ENCODE measurements around the gene LEMD3. TPM values are rescaled to one million over a fixed set of nuclear protein-coding genes. Genes with fewer than 3 reads are reported as not detected.
A peak's percentile ranks its signal among the peaks of the same experiment; 100 is the strongest.

Gene LEMD3
- total RNA-seq, 1 donor from 2014 or later, result 27.2 TPM

GRCh38 chr12:65164774-65165173 lies 4.6 kb upstream of the LEMD3 start:
- Mint-ChIP-seq H3K9me3 (ENCODE audit: unreplicated experiment) (no peaks in the 10 kb centered on the region), H3K27ac (ENCODE audit: unreplicated experiment) (no peak overlapping the region), H3K36me3 (ENCODE audit: unreplicated experiment) (no peaks in the 10 kb centered on the region), H3K4me3 (ENCODE audit: unreplicated experiment) (no peak overlapping the region), H3K27me3 (ENCODE audit: unreplicated experiment) (peaks cover 46% of the 10 kb centered on the region), H3K4me1 (ENCODE audit: unreplicated experiment) (peaks cover 6% of the 10 kb centered on the region)
- DNase-seq (ENCODE audit: extremely low spot score, unreplicated experiment), result no peak
- no peak for TF ChIP-seq CTCF (IDR thresholded peaks at IDR 0.05)

DNA sequence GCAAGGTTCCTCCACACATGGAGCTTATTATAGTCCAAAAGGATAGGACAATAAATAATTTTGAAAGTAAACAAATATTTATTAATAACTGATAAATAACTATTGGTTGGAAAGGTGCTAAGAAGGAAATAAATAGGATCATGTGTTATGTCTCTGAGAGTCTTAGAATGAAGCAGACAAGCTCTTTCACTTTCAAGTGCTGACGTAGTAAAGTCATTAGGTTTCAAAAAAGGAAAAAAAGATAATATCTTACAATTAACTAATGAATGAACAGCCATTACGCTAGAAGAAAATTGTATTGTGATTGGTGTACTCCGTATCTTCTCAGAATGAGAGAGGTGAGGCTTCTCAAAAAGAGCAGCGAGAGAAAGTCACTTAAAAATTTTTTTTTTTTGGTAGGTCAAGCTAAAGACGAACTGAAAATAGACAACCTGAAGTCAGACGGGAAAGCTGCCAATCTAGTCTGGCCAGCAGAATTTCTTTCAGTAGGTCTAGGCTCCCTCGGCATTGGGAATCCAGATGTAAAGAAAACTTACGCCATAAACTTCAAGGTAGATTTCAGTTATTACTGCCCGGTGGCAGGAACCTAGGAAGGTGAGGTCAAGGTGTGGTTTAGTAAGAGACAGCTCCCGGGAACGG lies 583 bp upstream of the LEMD3 start:
- peak overlapping the region; percentile 98 for H3K4me3 Mint-ChIP-seq (ENCODE audit: unreplicated experiment)
- H3K9me3 Mint-ChIP-seq (ENCODE audit: unreplicated experiment), result no peaks in the 10 kb centered on the region
- no peaks in the 10 kb centered on the region for H3K36me3 Mint-ChIP-seq (ENCODE audit: unreplicated experiment)
- no peak for TF ChIP-seq CTCF (IDR thresholded peaks at IDR 0.05)
- peaks cover 34% of the 10 kb centered on the region for H3K4me1 Mint-ChIP-seq (ENCODE audit: unreplicated experiment)
- peak overlapping the region; percentile 99 for H3K27ac Mint-ChIP-seq (ENCODE audit: unreplicated experiment)
- H3K27me3 Mint-ChIP-seq (ENCODE audit: unreplicated experiment), result peaks cover 15% of the 10 kb centered on the region
- no peak for DNase-seq (ENCODE audit: extremely low spot score, unreplicated experiment)

DNA sequence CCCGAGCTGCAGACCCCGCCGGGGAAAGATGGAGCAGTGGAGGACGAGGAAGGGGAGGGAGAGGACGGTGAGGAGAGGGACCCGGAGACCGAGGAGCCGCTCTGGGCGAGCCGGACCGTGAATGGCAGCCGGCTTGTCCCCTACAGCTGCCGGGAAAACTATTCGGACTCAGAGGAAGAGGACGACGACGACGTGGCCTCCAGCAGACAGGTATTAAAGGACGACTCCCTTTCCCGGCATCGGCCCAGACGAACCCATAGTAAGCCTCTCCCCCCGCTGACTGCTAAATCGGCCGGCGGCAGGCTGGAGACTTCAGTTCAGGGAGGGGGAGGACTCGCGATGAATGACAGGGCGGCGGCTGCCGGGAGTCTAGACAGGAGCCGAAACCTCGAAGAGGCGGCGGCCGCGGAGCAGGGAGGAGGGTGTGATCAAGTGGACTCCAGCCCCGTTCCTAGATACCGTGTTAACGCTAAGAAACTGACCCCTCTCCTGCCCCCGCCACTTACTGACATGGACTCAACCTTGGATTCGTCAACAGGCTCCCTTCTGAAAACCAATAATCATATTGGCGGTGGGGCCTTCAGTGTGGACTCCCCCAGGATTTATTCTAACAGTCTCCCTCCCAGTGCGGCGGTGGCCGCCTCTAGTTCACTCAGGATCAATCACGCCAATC lies 962 bp downstream of the LEMD3 start:
- H3K4me3 Mint-ChIP-seq (ENCODE audit: unreplicated experiment), result peak overlapping the region; percentile 98
- no peaks in the 10 kb centered on the region for H3K36me3 Mint-ChIP-seq (ENCODE audit: unreplicated experiment)
- H3K27ac Mint-ChIP-seq (ENCODE audit: unreplicated experiment), result peak overlapping the region; percentile 83
- H3K27me3 Mint-ChIP-seq (ENCODE audit: unreplicated experiment), result peaks cover 11% of the 10 kb centered on the region
- peak; percentile 87 for DNase-seq (ENCODE audit: extremely low spot score, unreplicated experiment)
- no peaks in the 10 kb centered on the region for H3K9me3 Mint-ChIP-seq (ENCODE audit: unreplicated experiment)
- TF ChIP-seq CTCF (IDR thresholded peaks at IDR 0.05), result no peak
- H3K4me1 Mint-ChIP-seq (ENCODE audit: unreplicated experiment), result peaks cover 34% of the 10 kb centered on the region

- Mint-ChIP-seq H3K4me3 (ENCODE audit: unreplicated experiment) (peak overlapping the region; percentile 98), H3K9me3 (ENCODE audit: unreplicated experiment) (no peaks in the 10 kb centered on the region), H3K27me3 (ENCODE audit: unreplicated experiment) (peaks cover 7% of the 10 kb centered on the region), H3K27ac (ENCODE audit: unreplicated experiment) (peak overlapping the region; percentile 83), H3K4me1 (ENCODE audit: unreplicated experiment) (peaks cover 34% of the 10 kb centered on the region), H3K36me3 (ENCODE audit: unreplicated experiment) (no peaks in the 10 kb centered on the region)
- TF ChIP-seq CTCF (IDR thresholded peaks at IDR 0.05), result no peak
- DNase-seq (ENCODE audit: extremely low spot score, unreplicated experiment), result no peak
Observed at GRCh38 chr12:65171073-65171472, 1.7 kb downstream of the LEMD3 start.

DNA sequence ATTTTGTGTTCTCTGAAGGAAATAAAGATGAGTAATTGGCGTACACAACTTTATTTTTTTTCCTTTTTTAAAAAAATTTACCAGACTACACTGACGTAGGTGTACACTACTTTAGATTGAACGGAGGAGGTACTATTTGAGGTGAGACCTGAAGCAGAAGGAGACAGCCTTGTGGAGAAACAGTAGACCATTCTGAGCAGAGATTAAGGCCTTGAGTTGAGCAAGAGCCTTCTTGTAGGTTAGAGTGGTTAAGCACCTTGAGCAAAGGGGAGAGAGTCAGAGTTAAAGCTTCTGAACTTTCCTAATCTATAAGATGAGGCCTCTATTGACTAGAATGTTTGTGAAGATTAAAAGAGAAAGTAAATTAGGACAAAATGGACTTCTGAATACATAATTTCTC lies 2.5 kb downstream of the LEMD3 start:
- TF ChIP-seq CTCF (IDR thresholded peaks at IDR 0.05), result no peak
- Mint-ChIP-seq H3K27me3 (ENCODE audit: unreplicated experiment) (peaks cover 4% of the 10 kb centered on the region), H3K27ac (ENCODE audit: unreplicated experiment) (no peak overlapping the region), H3K9me3 (ENCODE audit: unreplicated experiment) (no peaks in the 10 kb centered on the region), H3K4me3 (ENCODE audit: unreplicated experiment) (peak overlapping the region; percentile 61), H3K36me3 (ENCODE audit: unreplicated experiment) (no peaks in the 10 kb centered on the region), H3K4me1 (ENCODE audit: unreplicated experiment) (peaks cover 34% of the 10 kb centered on the region)
- no peak for DNase-seq (ENCODE audit: extremely low spot score, unreplicated experiment)
